Endothelial cell of umbilical vein (primary cell): ENCODE data around the gene VPS54. TPM values are rescaled to one million over a fixed set of nuclear protein-coding genes. Genes with fewer than 3 reads are reported as not detected.
A peak's percentile ranks its signal among the peaks of the same experiment; 100 is the strongest.

ENCODE experiments used
- BruUV-seq: library from RNA; stranded (reverse); fragments of 400-500 nt; replicated peaks from 2 replicates; lab custom pipeline; 2021; lab: Mats Ljungman, UMichigan
- CTCF ChIA-PET: fragments of 300-600, 350-600 bp; sonication (Branson Sonifier 250); formaldehyde crosslinking; loops from one replicate; lab custom pipeline; 2021; ENCODE audit warnings: antibody characterized with exemption, inconsistent platforms; lab: Charles Lee
- POLR2A ChIA-PET: fragments of 300-600, 350-600 bp; sonication (Branson Sonifier 250); formaldehyde crosslinking; loops from one replicate; lab custom pipeline; 2021; ENCODE audit warnings: antibody characterized with exemption, inconsistent platforms; lab: Charles Lee
- DNase-seq: peaks from one replicate; pipeline ENCODE4 v3.0.0-alpha.2; 2011; ENCODE audit warnings: low read depth, low spot score
- FAIRE-seq: peaks from 2 replicates; lab custom pipeline; 2011; peaks lifted over from hg19 to GRCh38; lab: Jason Lieb, UNC
- H2AFZ ChIP-seq: 2 replicates; pipeline ENCODE4 v1.6.0; 2012; ENCODE audit warnings: low read depth, low read length, control low read depth, inconsistent platforms
- H3K27ac ChIP-seq: 2 replicates; pipeline ENCODE4 v1.5.1; 2011; ENCODE audit warnings: low read depth, mild to moderate bottlenecking, control low read depth, low read length, moderate library complexity; ENCODE audit not compliant: insufficient read depth
- H3K27me3 ChIP-seq, 2 experiments: 2 replicates each; pipeline versions ENCODE4 v1.6.0 to v1.6.1; 2011; ENCODE audit warnings: low read length in 2 of 2, mixed read lengths in 1 of 2; ENCODE audit not compliant: control insufficient read depth in 2 of 2, insufficient read depth in 2 of 2
- H3K36me3 ChIP-seq, 2 experiments: 2 replicates in 1 of 2; 3 replicates in 1 of 2; pipeline ENCODE4 v1.5.1; 2011; ENCODE audit warnings: low read length in 2 of 2, mild to moderate bottlenecking in 1 of 2, moderate library complexity in 1 of 2; ENCODE audit not compliant: control insufficient read depth in 2 of 2, insufficient read depth in 2 of 2; ENCODE audit errors: extremely low read depth in 1 of 2
- H3K4me1 ChIP-seq: 3 replicates; pipeline ENCODE4 v1.5.1; 2011; ENCODE audit warnings: mild to moderate bottlenecking, low read length; ENCODE audit not compliant: control insufficient read depth, insufficient read depth; ENCODE audit errors: extremely low read depth
- H3K4me2 ChIP-seq: 2 replicates; pipeline ENCODE4 v1.6.1; 2011; ENCODE audit warnings: low read length, control low read depth, mixed read lengths; ENCODE audit not compliant: insufficient read depth
- H3K4me3 ChIP-seq, 3 experiments: fragments of 200-600 bp in 1 of 3; sonication (generic), shearing (Covaris generic) in 1 of 3; replicated peaks in 1 of 3; 2 replicates each; pipeline ENCODE4 v1.5.1; 2011 to 2016; ENCODE audit warnings: control low read depth in 3 of 3, low read length in 3 of 3, mild to moderate bottlenecking in 2 of 3, inconsistent platforms in 1 of 3, low read depth in 1 of 3, moderate library complexity in 1 of 3; ENCODE audit not compliant: insufficient read depth in 1 of 3
- H3K79me2 ChIP-seq: 2 replicates; pipeline ENCODE4 v1.6.0; 2012; ENCODE audit warnings: low read length, inconsistent platforms; ENCODE audit not compliant: control insufficient read depth, insufficient read depth
- H3K9ac ChIP-seq: replicated peaks from 2 replicates; pipeline ENCODE3; 2011; ENCODE audit warnings: low read length, control low read depth; ENCODE audit not compliant: insufficient read depth; ENCODE audit errors: extremely low read depth
- H3K9me1 ChIP-seq: replicated peaks from 3 replicates; pipeline ENCODE4 v1.6.0; 2011; ENCODE audit warnings: mild to moderate bottlenecking, low read length; ENCODE audit not compliant: control insufficient read depth, insufficient read depth; ENCODE audit errors: extremely low read depth
- H3K9me3 ChIP-seq: replicated peaks from 2 replicates; pipeline ENCODE4 v1.5.1; 2012; ENCODE audit warnings: low read length, inconsistent platforms; ENCODE audit not compliant: control insufficient read depth, insufficient read depth
- H4K20me1 ChIP-seq: replicated peaks from 2 replicates; pipeline ENCODE3; 2011; ENCODE audit warnings: mild to moderate bottlenecking, low read length; ENCODE audit not compliant: control insufficient read depth, insufficient read depth; ENCODE audit errors: extremely low read depth
- CTCF ChIP-seq, 2 donors: IDR thresholded peaks; 1 replicate in 1 of 2; 2 replicates in 1 of 2; pipeline ENCODE4 v1.5.1; 2011; ENCODE audit warnings: low read length in 2 of 2, mild to moderate bottlenecking in 2 of 2, moderate library complexity in 2 of 2, control low read depth in 1 of 2, inconsistent platforms in 1 of 2, low read depth in 1 of 2; ENCODE audit not compliant: insufficient read depth in 1 of 2; ENCODE audit errors: extremely low read depth in 1 of 2
- EZH2 ChIP-seq: IDR thresholded peaks from 2 replicates; pipeline ENCODE4 v1.6.1; 2012; ENCODE audit warnings: borderline replicate concordance, low read depth, mild to moderate bottlenecking, moderate library complexity, low read length, inconsistent platforms; ENCODE audit not compliant: severe bottlenecking
- FOS ChIP-seq: IDR thresholded peaks from 2 replicates; pipeline ENCODE4 v1.6.1; 2011; ENCODE audit warnings: mild to moderate bottlenecking, low read length, moderate library complexity, borderline replicate concordance; ENCODE audit not compliant: insufficient read depth
- GATA2 ChIP-seq: IDR thresholded peaks from 2 replicates; pipeline ENCODE4 v1.7.0; 2011; ENCODE audit warnings: low read depth, mild to moderate bottlenecking, moderate library complexity, mixed read lengths, low read length; ENCODE audit not compliant: insufficient read length, insufficient read depth
- JUN ChIP-seq: IDR thresholded peaks from 2 replicates; pipeline ENCODE4 v1.6.1; 2011; ENCODE audit warnings: borderline replicate concordance, low read depth; ENCODE audit not compliant: insufficient read length, insufficient read depth
- MYC ChIP-seq: IDR thresholded peaks from one replicate; pipeline ENCODE4 v1.6.1; 2011; ENCODE audit warnings: mild to moderate bottlenecking, low read depth, low read length
- POLR2A ChIP-seq: IDR thresholded peaks from 2 replicates; pipeline ENCODE4 v1.6.1; 2012; ENCODE audit warnings: low read depth, mild to moderate bottlenecking, control low read depth, low read length
- POLR2AphosphoS5 ChIP-seq: IDR thresholded peaks from 2 replicates; pipeline ENCODE4 v1.6.1; 2012; ENCODE audit warnings: low read depth, mild to moderate bottlenecking, control low read depth, low read length, moderate library complexity; ENCODE audit not compliant: insufficient read depth
- dilution Hi-C: fragments of 300-500 bp; cut with MboI; formaldehyde crosslinking; loops from one replicate; pipeline ENCODE4 v1.15.0; 2019; ENCODE audit warnings: low sequenced_read_pairs; ENCODE audit not compliant: extremely low pct_ligation_motif_present
- intact Hi-C: fragments of 100-400 bp; cut with micrococcal nuclease; formaldehyde crosslinking; loops from one replicate; pipeline ENCODE4 v1.10.0; 2022
- polyA plus RNA-seq, 4 experiments: library from polyadenylated mRNA; depleted of rRNA in 3 of 4; stranded (reverse) in 3 of 4; unstranded in 1 of 4; fragments of >200 nt; gene quantifications; 2 replicates each; pipeline versions ENCODE4 v1.2.1 to v1.2.3, GENCODE V29; 2011 to 2012; ENCODE audit warnings: missing spikeins in 1 of 4
- total RNA-seq: library from RNA; stranded (reverse); gene quantifications from 2 replicates; pipeline ENCODE4 v1.2.3, GENCODE V29; 2021
- TF ChIP-seq, protein P1 (sequence below): IDR thresholded peaks from 2 replicates; pipeline ENCODE4 v1.6.1; 2011; ENCODE audit not compliant: insufficient read depth, insufficient read length

Gene VPS54
- total and polyA plus RNA-seq, 2 donors (not counting 3 experiments of a cell fraction or from before 2014, with no cell fraction given), result 6.3 to 17.7 TPM

DNA sequence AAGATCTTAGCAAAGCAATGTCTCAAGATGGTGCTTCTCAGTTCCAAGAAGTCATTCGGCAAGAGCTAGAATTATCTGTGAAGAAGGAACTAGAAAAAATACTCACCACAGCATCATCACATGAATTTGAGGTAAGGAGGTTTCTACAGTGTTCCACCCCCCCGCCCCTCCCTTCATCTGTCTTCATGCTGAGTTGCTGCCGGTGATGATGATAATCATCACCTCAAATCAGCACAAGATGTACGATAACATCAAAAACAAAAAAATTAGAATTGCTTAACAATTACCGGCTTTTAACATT lies 163.0 kb downstream of the VPS54 start:
- no peak for TF ChIP-seq FOS
- TF ChIP-seq MYC, result no peak
- TF ChIP-seq, protein P1, sequence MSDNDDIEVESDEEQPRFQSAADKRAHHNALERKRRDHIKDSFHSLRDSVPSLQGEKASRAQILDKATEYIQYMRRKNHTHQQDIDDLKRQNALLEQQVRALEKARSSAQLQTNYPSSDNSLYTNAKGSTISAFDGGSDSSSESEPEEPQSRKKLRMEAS, result no peak
- TF ChIP-seq EZH2, result no peak
- no peak for TF ChIP-seq CTCF (IDR thresholded peaks at IDR 0.05; ENCODE audit: extremely low read depth in 1 of 2, insufficient read depth in 1 of 2, low read depth in 1 of 2, low read length in 2 of 2)
- no peak for TF ChIP-seq JUN
- TF ChIP-seq POLR2AphosphoS5, result no peak
- TF ChIP-seq GATA2, result no peak
- TF ChIP-seq POLR2A, result no peak
- no peak overlapping the region for H3K9ac ChIP-seq
- H3K4me2 ChIP-seq, result no peak overlapping the region
- ChIA-PET CTCF (interaction anchor here (2.9 kb wide), 1 partner anchor 157 kb away, joined by 14 read pairs; no protein-coding TSS in a partner anchor), POLR2A (no interaction called here)
- H3K36me3 ChIP-seq, result peaks cover 3 to 9% of the 10 kb centered on the region in 2 experiments
- no peaks in the 10 kb centered on the region for H3K9me3 ChIP-seq
- no peaks in the 10 kb centered on the region for H3K9me1 ChIP-seq
- H3K79me2 ChIP-seq, result peaks cover 41% of the 10 kb centered on the region
- BruUV-seq, result no TSS peak
- H3K4me1 ChIP-seq, result no peaks in the 10 kb centered on the region
- H3K27ac ChIP-seq, result no peak overlapping the region
- intact Hi-C loops (no loop called here), dilution Hi-C loops (no loop called here)
- no peak overlapping the region for H2AFZ ChIP-seq
- peaks cover 4% of the 10 kb centered on the region for H4K20me1 ChIP-seq
- no peak overlapping the region for H3K4me3 ChIP-seq
- FAIRE-seq (peak; percentile 4), DNase-seq (no peak)
- no peaks in the 10 kb centered on the region for H3K27me3 ChIP-seq
